H54 (cell line): Measurements from ENCODE around the gene TPD52L1.

Source experiments
- DNase-seq: peaks from one replicate; pipeline ENCODE4 v3.0.0; 2011; ENCODE audit warnings: low spot score, mixed read lengths; ENCODE audit not compliant: insufficient read length
- FAIRE-seq: peaks from 3 replicates; lab custom pipeline; 2011; peaks lifted over from hg19 to GRCh38; lab: Jason Lieb, UNC
- POLR2A ChIP-seq: IDR thresholded peaks from 2 replicates; pipeline ENCODE4 v1.6.1; 2011; ENCODE audit warnings: low read depth, mild to moderate bottlenecking, low read length

The TPD52L1 gene

DNA sequence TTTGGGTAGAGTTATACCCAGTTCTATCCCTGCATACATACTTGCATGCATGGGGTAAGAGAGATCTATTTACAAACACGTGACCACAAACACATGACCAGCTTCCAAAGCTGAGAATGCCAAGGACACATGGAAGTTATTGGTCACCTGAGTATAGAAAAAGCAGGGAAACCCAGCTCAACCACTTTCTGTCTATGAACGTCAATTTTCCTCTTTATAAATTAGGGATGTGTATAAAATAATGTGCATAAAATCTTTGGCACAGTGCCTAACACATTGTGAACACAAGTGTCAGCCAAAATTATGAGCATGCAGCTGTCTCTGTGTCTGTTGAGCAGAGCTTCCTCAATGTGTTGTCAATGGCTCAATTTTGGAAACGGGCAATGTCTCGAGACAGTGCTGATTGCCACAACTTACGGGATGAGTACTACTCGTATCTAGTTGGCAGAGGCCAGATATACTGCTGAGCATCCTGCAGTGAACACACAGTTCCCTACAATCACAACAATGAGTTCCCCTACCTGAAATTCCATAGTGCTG, 44.9 kb downstream of the TPD52L1 start:
- no peak for TF ChIP-seq POLR2A
- no peak for DNase-seq
- FAIRE-seq: no peak

DNA sequence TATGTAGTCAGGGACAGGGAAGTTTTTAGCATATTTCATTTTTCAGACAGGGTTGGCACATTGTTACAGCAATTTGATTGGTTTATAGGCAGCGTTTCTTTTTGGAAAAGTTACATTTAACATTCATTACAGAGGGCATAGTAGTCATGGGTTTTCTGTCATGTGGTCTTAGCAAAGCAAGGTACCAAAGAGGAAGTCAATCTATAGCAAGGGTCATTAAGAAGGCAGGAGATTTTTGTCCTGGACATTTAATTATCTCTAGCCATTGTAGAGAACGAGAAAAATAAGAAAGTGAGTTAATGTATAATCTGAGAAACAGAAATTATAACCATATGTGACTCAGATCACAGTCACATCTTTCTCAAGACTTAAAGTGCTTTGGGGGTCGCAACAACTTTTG, 47.4 kb downstream of the TPD52L1 start:
- FAIRE-seq: no peak
- DNase-seq: no peak
- no peak for TF ChIP-seq POLR2A

DNA sequence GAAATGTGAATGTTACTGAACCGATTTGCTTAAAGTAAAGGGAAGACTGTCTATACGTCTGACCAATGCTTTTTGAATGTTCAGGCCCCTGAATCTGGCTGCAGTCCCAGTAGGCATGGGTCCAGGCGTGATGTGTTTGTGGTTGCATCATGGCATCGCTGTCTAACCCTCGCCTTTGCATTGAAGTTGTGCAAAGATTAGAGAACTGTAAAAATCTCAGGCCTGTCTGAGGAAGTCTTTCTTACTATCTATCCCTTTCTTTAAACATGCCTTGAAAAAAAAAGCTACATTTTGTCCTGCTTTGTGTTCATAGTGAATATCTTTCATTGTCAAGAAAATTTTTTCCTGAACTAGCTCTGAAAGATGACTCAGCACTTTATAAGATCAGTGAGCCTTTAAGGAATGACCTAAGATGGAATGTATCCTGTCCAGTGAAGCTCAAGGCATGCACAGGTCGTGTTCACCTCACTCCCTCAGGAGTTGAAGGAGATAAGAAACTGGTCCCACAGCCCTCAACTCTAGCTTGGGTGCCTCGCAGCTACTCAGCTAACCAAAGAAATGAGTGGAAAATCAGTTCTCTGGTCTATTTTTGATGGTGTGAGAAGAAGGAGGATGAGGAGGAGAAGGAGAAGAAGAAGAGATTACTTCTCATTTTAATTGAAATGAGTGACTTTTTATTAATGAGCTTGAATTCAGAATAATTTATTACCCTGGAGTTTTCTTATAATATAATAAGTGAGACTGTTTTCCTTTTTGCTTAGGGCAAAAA, 48.6 kb downstream of the TPD52L1 start:
- peak; percentile 60 for FAIRE-seq
- peak; percentile 12 for DNase-seq
- no peak for TF ChIP-seq POLR2A

DNA sequence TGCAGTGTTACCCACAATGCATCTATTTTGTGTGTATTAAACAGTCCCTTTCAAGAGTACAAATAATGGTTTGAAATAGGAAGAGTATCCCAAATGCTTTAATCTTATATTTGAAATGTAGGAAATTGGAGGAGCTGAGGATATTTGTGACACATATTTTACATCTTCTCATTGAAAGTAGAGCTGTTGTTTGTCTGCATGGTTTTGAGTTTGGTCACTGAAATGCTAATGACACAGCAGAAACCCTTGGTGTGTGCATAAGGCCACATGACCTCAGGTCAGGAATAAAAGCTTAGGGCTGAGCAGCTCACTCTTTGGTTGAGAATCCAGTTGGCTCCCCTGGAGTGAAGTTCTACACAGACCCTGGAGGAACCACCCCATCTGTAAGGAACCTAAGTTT, 49.8 kb downstream of the TPD52L1 start:
- TF ChIP-seq POLR2A: no peak
- DNase-seq (no peak), FAIRE-seq (no peak)

DNA sequence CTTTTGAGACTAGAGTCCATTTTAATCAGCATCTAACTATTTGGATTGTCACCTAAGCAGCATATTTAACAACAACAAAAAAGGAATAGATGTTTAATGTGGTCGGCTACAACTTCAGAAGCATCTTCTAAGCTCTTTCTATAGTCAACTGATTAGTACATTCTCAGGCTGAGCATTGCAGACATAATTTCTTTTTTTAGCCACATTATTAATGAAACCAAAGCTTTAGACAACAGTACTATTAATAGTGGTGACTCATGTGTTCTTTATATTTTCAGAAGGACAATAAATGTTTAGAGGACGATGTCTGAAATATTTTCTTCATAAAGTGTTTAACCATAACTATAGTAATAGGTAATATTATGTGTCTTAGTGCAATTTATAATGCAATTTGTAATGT, 52.4 kb downstream of the TPD52L1 start:
- DNase-seq (no peak), FAIRE-seq (no peak)
- no peak for TF ChIP-seq POLR2A

DNA sequence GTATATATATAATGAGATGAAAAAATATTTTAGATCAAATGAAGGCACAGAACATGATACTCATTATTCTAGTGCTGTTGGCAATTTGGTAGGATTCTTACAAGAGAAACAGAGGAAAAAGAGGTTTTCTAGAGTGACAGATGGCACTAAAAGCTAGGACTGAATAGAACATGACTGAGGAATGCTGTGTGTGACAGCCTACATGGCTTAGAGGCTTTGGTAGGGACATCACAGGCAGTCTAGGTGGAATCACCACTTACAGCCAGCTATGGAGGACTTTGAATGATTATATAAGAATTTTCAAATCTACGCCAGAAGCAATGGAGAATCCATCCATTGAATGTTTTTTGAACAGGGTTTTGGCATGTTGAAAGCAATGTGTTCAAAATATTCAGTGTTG, 52.8 kb downstream of the TPD52L1 start:
- TF ChIP-seq POLR2A: no peak
- FAIRE-seq: no peak
- no peak for DNase-seq

DNA sequence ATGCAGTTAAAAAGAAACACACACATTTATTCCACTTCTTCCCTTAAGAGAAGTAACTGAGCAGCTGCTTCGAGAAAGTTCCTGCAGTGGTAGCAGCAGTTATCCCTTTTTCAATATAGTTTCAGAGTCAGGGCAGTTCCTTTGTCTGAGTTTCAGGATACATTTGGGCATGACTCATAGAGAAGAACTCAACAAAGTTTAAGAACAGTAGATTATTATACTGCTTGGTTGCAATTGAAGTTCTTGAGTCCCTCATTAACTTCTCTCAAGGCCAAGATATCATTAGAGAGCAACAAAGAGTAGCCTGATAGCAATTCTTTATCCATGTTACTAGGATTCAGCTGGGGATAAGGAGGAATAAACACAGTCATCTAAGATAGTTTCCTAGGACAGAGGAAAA, 54.4 kb downstream of the TPD52L1 start:
- DNase-seq (no peak), FAIRE-seq (no peak)
- TF ChIP-seq POLR2A: no peak

DNA sequence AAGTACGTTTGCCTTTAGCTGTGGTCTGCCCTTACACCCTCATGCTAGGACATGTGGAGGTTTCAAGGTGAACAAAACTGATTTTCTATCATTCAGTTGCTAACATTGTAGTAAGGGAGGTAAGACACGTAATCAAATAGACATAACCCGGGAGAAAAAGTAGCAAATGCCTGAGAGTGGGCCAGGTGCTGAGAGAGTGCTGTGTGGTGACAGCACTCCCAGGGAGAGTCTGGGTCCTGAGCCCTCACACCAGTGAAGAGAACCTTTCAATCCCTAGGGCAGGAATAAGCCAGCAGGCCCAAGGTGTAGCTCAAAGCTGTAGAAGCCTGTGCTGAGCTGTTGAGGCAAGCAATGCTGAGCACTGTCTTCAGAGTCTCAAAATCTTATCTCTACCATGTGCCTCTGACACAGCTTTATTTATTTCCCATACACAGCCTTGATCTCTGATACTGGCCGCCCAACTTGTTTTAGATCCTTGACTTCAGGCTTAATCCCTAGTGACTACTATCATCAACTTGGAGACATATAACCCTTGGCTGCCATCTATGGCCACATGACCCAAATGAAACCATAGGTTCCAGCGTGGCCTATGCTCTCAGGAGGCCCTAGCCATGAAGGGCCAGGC, 55.2 kb downstream of the TPD52L1 start:
- no peak for TF ChIP-seq POLR2A
- DNase-seq: no peak
- no peak for FAIRE-seq

DNA sequence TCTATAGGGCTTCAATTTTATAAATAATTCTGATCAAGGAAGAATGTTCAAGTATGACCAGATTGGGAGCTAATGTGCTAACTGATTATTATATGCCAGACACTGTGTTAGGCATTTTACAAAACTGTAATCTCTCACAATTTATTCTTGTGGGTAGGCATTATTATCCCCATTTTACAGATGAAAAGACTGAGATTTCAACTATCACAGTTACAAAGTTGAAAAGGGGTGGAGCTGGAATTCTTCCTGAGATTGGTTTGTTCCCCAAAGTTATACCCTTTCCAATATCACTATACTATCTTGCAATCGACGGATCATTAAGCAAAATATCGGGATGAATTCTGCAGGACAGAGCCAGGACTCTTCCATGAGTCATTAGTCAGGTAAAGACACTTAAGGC, 57.1 kb downstream of the TPD52L1 start:
- DNase-seq: no peak
- TF ChIP-seq POLR2A: no peak
- no peak for FAIRE-seq

DNA sequence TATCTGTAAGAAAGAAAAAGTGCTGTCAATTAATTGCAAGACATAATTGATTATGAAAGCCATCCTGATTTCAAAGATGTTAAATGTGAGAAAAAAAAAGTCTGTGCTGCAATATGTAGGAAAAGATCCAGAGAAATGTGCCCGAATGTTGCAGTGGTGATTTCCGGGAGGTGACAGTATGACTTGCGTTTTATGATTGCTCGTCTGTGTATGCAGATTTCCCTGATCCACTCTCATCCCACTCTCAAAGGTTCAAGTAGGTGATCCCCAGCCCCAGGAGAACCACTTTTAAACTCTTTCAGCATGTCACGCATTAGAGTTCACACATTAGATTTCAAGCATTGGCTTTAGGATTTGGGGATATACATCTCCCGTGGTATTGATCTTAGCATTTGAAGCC, 57.8 kb downstream of the TPD52L1 start:
- FAIRE-seq: no peak
- no peak for TF ChIP-seq POLR2A
- DNase-seq: no peak

DNA sequence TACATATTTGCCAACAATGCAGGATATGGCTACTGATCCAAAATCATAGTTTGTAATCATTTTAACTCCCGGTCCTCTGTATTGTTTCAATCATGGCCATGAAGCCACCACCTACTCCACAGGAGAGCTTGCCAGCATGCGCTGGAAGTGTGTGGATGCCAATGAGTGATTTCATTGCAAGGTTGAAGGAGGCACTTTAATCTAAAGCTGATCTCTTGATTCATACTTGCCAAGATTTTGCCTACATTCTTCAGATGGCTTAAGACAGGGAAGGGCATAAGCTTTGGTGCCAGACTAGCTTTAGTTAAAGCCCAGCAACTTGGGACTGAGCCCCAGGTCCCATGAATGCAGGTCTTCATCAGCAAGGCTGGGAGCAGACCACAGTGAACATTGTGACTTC, 58.8 kb downstream of the TPD52L1 start:
- no peak for FAIRE-seq
- TF ChIP-seq POLR2A: no peak

DNA sequence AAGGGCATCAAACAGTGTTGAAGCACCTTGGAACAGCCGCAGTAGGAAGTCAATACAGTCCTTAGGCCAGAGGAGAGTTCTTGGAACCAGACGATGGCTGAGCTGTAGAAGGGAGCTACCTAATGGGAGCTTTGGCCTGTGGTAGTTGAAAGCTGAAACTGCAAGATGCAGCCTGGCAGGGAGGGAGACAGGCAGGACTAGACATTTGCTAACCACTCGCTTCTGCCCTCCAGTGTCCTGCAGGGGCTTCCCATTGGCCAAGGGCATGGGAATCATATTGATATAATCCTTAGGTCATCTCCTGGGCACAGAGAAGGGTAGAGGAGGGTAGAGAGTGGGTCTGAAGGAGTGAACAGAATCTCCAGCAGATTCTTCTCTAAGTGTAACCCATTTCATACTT, 60.4 kb downstream of the TPD52L1 start:
- no peak for TF ChIP-seq POLR2A
- FAIRE-seq (no peak), DNase-seq (no peak)

More for the DNA sequence above, 58.8 kb downstream of the TPD52L1 start:
- DNase-seq: no peak

DNA sequence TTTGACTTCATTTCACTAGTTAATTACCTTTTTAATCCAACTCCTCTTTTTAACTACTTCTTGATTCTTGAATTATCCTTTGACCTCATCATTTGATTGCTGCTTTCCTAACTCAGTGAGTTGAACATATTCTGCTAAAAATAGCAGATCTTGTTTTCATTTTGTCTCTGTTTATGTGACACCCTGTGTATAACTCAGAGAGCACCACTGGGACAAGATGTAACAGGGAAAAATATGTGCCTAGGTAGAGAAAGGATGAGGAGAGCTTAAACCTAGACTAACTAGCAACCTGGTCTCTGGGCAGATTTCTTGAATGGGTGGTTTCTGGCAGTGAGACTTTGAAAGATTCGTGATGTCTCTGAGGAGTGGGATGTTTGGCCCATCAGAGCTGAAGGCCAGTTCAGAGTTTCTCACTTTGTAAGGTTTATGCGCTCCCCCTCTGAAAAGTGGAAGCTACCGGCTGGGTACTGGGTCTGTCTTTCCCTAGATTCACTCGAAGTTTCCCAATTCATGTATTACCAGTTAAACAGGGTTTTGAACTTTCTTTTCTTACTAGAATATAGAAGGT, 61.8 kb downstream of the TPD52L1 start:
- DNase-seq (no peak), FAIRE-seq (no peak)
- TF ChIP-seq POLR2A: no peak

DNA sequence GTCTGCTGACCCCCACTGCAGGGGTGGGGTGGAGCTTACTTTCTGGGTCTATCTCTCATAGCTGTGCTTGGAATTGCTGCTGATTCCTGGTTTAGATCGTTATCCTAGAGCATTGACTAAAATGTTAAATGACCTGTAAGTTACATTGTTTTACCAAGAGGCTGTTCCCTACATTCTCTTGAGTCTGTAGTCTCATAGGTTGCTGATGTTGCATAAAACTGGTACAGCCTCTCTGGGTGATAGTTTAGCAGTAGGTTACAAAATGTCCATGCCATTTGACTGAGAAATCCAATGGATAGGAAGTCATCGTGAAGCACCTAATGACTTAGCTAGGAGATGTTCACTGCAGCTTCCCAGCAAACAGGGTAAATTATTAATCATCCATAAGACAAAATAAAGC, 62.4 kb downstream of the TPD52L1 start:
- TF ChIP-seq POLR2A: no peak
- FAIRE-seq (no peak), DNase-seq (no peak)
